HepG2 (cell line): Measurements from ENCODE around the gene ZMYM4. TPM values are rescaled to one million over a fixed set of nuclear protein-coding genes. Genes with fewer than 3 reads are reported as not detected.

Experiments used
- ATAC-seq: fragments of 200-7000 bp; cut with Tn5 transposase; 3 replicates; pipeline ENCODE4 v1.9.1; 2020; ENCODE audit warnings: mild to moderate bottlenecking, moderate library complexity
- BruUV-seq: library from RNA; stranded (reverse); fragments of 400-500 nt; replicated peaks from 2 replicates; lab custom pipeline; 2021; lab: Mats Ljungman, UMichigan
- CTCF ChIA-PET: fragments of 300-600 bp; formaldehyde crosslinking; extraction: SDS; loops from one replicate; lab custom pipeline; 2021; ENCODE audit warnings: low total read pairs, inconsistent platforms, low intra/inter-chr PET ratio; lab: Yijun Ruan, JAX
- POLR2A ChIA-PET: fragments of 350-600 bp; sonication (Branson Sonifier 250); formaldehyde crosslinking; loops from one replicate; lab custom pipeline; 2020; ENCODE audit warnings: antibody characterized with exemption, inconsistent platforms; lab: Yijun Ruan, JAX
- DNase-seq: peaks from one replicate; pipeline ENCODE4 v3.0.0-alpha.2; 2015; ENCODE audit warnings: low spot score
- FAIRE-seq: peaks from 3 replicates; lab custom pipeline; 2011; peaks lifted over from hg19 to GRCh38; lab: Jason Lieb, UNC
- H2AFZ ChIP-seq: one replicate; pipeline ENCODE4 v1.6.1; 2011; ENCODE audit warnings: low read length, inconsistent platforms
- H3K27ac ChIP-seq: fragments of 300-600 bp; 3 replicates; pipeline ENCODE4 v1.8.0; 2011; ENCODE audit warnings: mixed run types, mild to moderate bottlenecking, mixed read lengths, low read length, inconsistent platforms; ENCODE audit not compliant: insufficient read depth; ENCODE audit errors: extremely low read length
- H3K27me3 ChIP-seq, 2 experiments: fragments of 200-600 bp in 1 of 2; 2 replicates in 1 of 2; 3 replicates in 1 of 2; pipeline versions ENCODE4 v1.6.0 to v1.8.0; 2011; ENCODE audit warnings: low read length in 2 of 2, mild to moderate bottlenecking in 2 of 2, moderate library complexity in 2 of 2, inconsistent platforms in 1 of 2; ENCODE audit not compliant: insufficient read depth in 2 of 2, control insufficient read depth in 1 of 2
- H3K36me3 ChIP-seq, 2 experiments: fragments of 200-600 bp in 1 of 2; replicated peaks in 1 of 2; 2 replicates in 1 of 2; 3 replicates in 1 of 2; pipeline versions ENCODE4 v1.5.1 to v1.8.0; 2011; ENCODE audit warnings: low read length in 2 of 2, inconsistent platforms in 1 of 2; ENCODE audit not compliant: insufficient read depth in 2 of 2, control insufficient read depth in 1 of 2
- H3K4me1 ChIP-seq: 2 replicates; pipeline ENCODE4 v1.5.1; 2012; ENCODE audit warnings: low read length, inconsistent platforms; ENCODE audit not compliant: insufficient read depth
- H3K4me2 ChIP-seq: 2 replicates; pipeline ENCODE4 v1.6.0; 2011; ENCODE audit warnings: low read depth, low read length, inconsistent platforms
- H3K4me3 ChIP-seq, 3 experiments: fragments of 200-600 bp in 1 of 3; sonication (generic), shearing (Covaris generic) in 1 of 3; replicated peaks in 1 of 3; 2 replicates each; pipeline ENCODE4 v1.5.1; 2011 to 2016; ENCODE audit warnings: low read length in 3 of 3, inconsistent platforms in 2 of 3, low read depth in 2 of 3, mild to moderate bottlenecking in 2 of 3, control low read depth in 1 of 3, mixed read lengths in 1 of 3; ENCODE audit not compliant: insufficient read depth in 1 of 3
- H3K79me2 ChIP-seq: one replicate; pipeline ENCODE4 v1.6.1; 2011; ENCODE audit warnings: low read length, inconsistent platforms; ENCODE audit not compliant: insufficient read depth
- H3K9ac ChIP-seq: 2 replicates; pipeline ENCODE4 v1.6.0; 2011; ENCODE audit warnings: mild to moderate bottlenecking, low read depth, low read length, inconsistent platforms; ENCODE audit not compliant: insufficient read depth
- H3K9me3 ChIP-seq: 2 replicates; pipeline ENCODE4 v1.5.1; 2012; ENCODE audit warnings: mild to moderate bottlenecking, low read length
- H4K20me1 ChIP-seq: 2 replicates; pipeline ENCODE4 v1.6.0; 2011; ENCODE audit warnings: inconsistent platforms, mild to moderate bottlenecking, low read length, moderate library complexity; ENCODE audit not compliant: insufficient read depth
- FOSL2 ChIP-seq: sonication (generic); formaldehyde crosslinking; IDR thresholded peaks from 2 replicates; pipeline ENCODE4 v1.4.0; 2020; ENCODE audit warnings: missing genetic modification reagents
- MAFF ChIP-seq: IDR thresholded peaks from 2 replicates; pipeline ENCODE4 v1.6.1; 2011; ENCODE audit warnings: low read depth, low read length, improper control_type of control experiment
- MAFK ChIP-seq, 2 experiments: IDR thresholded peaks in 1 of 2; conservative IDR thresholded peaks in 1 of 2; 2 replicates each; pipeline ENCODE4 v1.6.1; 2011; ENCODE audit warnings: improper control_type of control experiment in 2 of 2, low read length in 2 of 2
- WGBS: methylation state at CpG from one replicate; pipeline ENCODE4 v1.1.6; 2017; ENCODE audit warnings: low lambda C conversion rate; 5-methylcytosine and 5-hydroxymethylcytosine counted together
- in situ Hi-C: cut with HindIII; loops from 2 replicates; pipeline ENCODE4 v1.10.0; 2017; ENCODE audit warnings: low pct_unique_long_range_greater_than_20kb; ENCODE audit not compliant: extremely low pct_ligation_motif_present
- intact Hi-C: fragments of 100-400 bp; cut with micrococcal nuclease; formaldehyde crosslinking; loops from one replicate; pipeline ENCODE4 v1.10.0; 2022; ENCODE audit not compliant: unreplicated experiment
- polyA plus RNA-seq, 8 experiments: library from polyadenylated mRNA; depleted of rRNA in 3 of 8; stranded (reverse) in 7 of 8; unstranded in 1 of 8; fragments of >200 nt; fragmentation: Illumina TruSeq in 4 of 8; extraction: Trizol in 4 of 8; gene quantifications; 2 replicates each; pipeline versions ENCODE4 v1.2.1 to v1.2.3, GENCODE V29; 2011 to 2016; ENCODE audit warnings: low read depth in 4 of 8, missing spikeins in 1 of 8, mixed read lengths in 1 of 8; ENCODE audit not compliant: insufficient read depth in 1 of 8
- small RNA-seq, 3 experiments: library from RNA; depleted of rRNA; stranded (forward); fragments of <200 nt; gene quantifications; one replicate each; pipeline ENCODE3, GENCODE V24; 2012; ENCODE audit warnings: low read depth in 2 of 3, low replicate concordance in 1 of 3; ENCODE audit not compliant: insufficient read length in 3 of 3, insufficient read depth in 2 of 3
- total RNA-seq, 5 experiments: library from RNA; depleted of rRNA; stranded (reverse); fragments of >200 nt; fragmentation: Illumina TruSeq; extraction: Trizol; gene quantifications; 2 replicates each; pipeline ENCODE4 v1.2.3, GENCODE V29; 2016; ENCODE audit warnings: low read depth in 1 of 5

ZMYM4 gene
- total and polyA plus RNA-seq, 2 of the 13 experiments (the other 11 are each of a cell fraction or from before 2014, with no cell fraction given), result 13.9 to 37.6 TPM

DNA sequence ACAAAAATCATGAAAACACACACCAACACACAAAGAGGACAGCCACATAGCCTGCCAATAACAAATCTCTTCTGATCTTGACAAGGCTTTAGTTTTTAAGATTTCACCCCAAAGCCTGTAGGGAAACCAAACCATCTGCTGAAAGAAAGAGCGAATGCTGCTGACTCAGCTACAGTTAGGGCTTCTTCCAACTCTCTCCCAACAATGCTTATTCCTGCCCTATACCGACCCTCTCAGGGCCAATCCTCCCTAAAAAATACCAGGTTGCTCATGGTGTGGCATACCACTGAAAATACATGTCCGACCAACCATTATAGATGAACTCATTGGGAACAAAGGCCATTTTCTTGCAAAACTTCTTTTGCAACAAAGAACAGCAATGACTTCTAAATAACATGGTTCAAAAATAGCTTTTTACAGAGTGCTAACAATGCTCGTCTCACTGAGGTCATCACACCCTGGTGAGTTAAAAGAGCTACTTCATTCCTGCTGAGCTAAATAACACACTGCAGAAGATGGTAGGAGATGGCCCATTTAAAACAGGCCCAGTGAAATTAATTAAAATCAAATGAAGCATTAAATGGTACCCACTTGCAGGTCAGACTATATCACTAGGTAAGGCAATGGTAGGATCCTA is 202.6 kb downstream of the ZMYM4 start:
- ChIA-PET POLR2A (no interaction called here), CTCF (no interaction called here)
- no peaks in the 10 kb centered on the region for H3K79me2 ChIP-seq
- H3K4me3 ChIP-seq, result no peak overlapping the region
- TF ChIP-seq MAFF (peak; percentile 67), FOSL2 (CRISPR knock-in tag) (no peak), MAFK (conservative IDR thresholded peaks at IDR 0.05 in 1 of 2, IDR thresholded peaks at IDR 0.05 in 1 of 2; ENCODE audit: low read length in 2 of 2) (peak; percentile 56 to 80; a peak in 3 of 4 replicates)
- no peaks in the 10 kb centered on the region for H3K27me3 ChIP-seq
- ATAC-seq, result no peak
- intact Hi-C loops (no loop called here), in situ Hi-C loops (no loop called here)
- no peak overlapping the region for H3K4me2 ChIP-seq
- H3K36me3 ChIP-seq, result peaks cover 8 to 46% of the 10 kb centered on the region in 2 experiments
- H3K4me1 ChIP-seq, result no peaks in the 10 kb centered on the region
- DNase-seq, result no peak
- H3K9ac ChIP-seq, result no peak overlapping the region
- H4K20me1 ChIP-seq, result no peaks in the 10 kb centered on the region
- no peak overlapping the region for H3K27ac ChIP-seq
- WGBS, result 98% methylated on average over 4 of the region's 4 CpGs
- no peaks in the 10 kb centered on the region for H3K9me3 ChIP-seq
- no peak for FAIRE-seq
- BruUV-seq, result no TSS peak
- H2AFZ ChIP-seq, result no peak overlapping the region

Small RNAs within 50 kb of the gene (small RNA-seq; reads per million reads assigned to genes)
- 0 reads per million in 3 experiments for gene RF00091

Other genes starting within 250 kb of the ZMYM4 start
- 8.5 and 10.3 TPM in 2 replicates for gene ZMYM6, start 236.8 kb upstream of the ZMYM4 start, total RNA-seq (2016; rRNA removed; fragmentation: Illumina TruSeq; extraction: Trizol)
- 9.4 and 10.2 TPM in 2 replicates for gene ZMYM6, start 236.8 kb upstream of the ZMYM4 start, polyA plus RNA-seq (2011; rRNA removed)
- gene ZMYM1, start 189.3 kb upstream of the ZMYM4 start, total RNA-seq (2016; rRNA removed; fragmentation: Illumina TruSeq; extraction: Trizol), result 16.2 and 22.8 TPM in 2 replicates
- 8.5 and 10.0 TPM in 2 replicates for gene ZMYM1, start 189.3 kb upstream of the ZMYM4 start, polyA plus RNA-seq (2011; rRNA removed)
- 260 and 292 TPM in 2 replicates for gene SFPQ, start 75.6 kb upstream of the ZMYM4 start, total RNA-seq (2016; rRNA removed; fragmentation: Illumina TruSeq; extraction: Trizol)
- 76.7 and 101 TPM in 2 replicates for gene SFPQ, start 75.6 kb upstream of the ZMYM4 start, polyA plus RNA-seq (2011; rRNA removed)